WTC11 (cell line): ENCODE results near the gene ALDH16A1. TPM values are rescaled to one million over a fixed set of nuclear protein-coding genes. Genes with fewer than 3 reads are reported as not detected.

Experiments used
- ATAC-seq: fragments of 200-7000 bp; cut with Tn5 transposase; 2 replicates; pipeline ENCODE4 v1.10.0; 2021; ENCODE audit warnings: mild to moderate bottlenecking, moderate library complexity
- CTCF ChIA-PET: fragments of 300-600 bp; sonication (Branson Sonifier 250); formaldehyde crosslinking; loops from one replicate; lab custom pipeline; 2021; ENCODE audit warnings: antibody characterized with exemption; lab: Charles Lee
- POLR2A ChIA-PET: fragments of 350-600 bp; sonication (Branson Sonifier 250); formaldehyde crosslinking; loops from one replicate; lab custom pipeline; 2021; ENCODE audit warnings: antibody characterized with exemption; lab: Charles Lee
- DNase-seq: peaks from one replicate; pipeline ENCODE4 v3.0.0; 2021; ENCODE audit warnings: low spot score
- H3K27ac Mint-ChIP-seq: 2 replicates; pipeline ENCODE4 v1.8.0; 2021; ENCODE audit warnings: mixed read lengths
- H3K27me3 Mint-ChIP-seq: 2 replicates; pipeline ENCODE4 v1.8.0; 2021; ENCODE audit warnings: low read depth, mild to moderate bottlenecking, moderate library complexity, mixed read lengths
- H3K36me3 Mint-ChIP-seq: 2 replicates; pipeline ENCODE4 v1.8.0; 2021; ENCODE audit warnings: mixed read lengths
- H3K4me1 Mint-ChIP-seq: 2 replicates; pipeline ENCODE4 v1.8.0; 2022; ENCODE audit warnings: mixed read lengths
- H3K4me3 Mint-ChIP-seq: 2 replicates; pipeline ENCODE4 v1.8.0; 2021; ENCODE audit warnings: mild to moderate bottlenecking, moderate library complexity, mixed read lengths
- H3K9me3 Mint-ChIP-seq: 2 replicates; pipeline ENCODE4 v1.8.0; 2021; ENCODE audit warnings: mixed read lengths
- ETV6 ChIP-seq: sonication (generic); formaldehyde crosslinking; IDR thresholded peaks from 2 replicates; pipeline ENCODE4 v1.8.1; 2022; ENCODE audit warnings: mild to moderate bottlenecking, missing genetic modification reagents
- IRF2 ChIP-seq: sonication (generic); formaldehyde crosslinking; IDR thresholded peaks from 2 replicates; pipeline ENCODE4 v1.8.0; 2022; ENCODE audit warnings: low read depth, missing genetic modification reagents, borderline replicate concordance
- JUN ChIP-seq: sonication (generic); formaldehyde crosslinking; IDR thresholded peaks from 2 replicates; pipeline ENCODE4 v1.8.0; 2023; ENCODE audit warnings: mild to moderate bottlenecking, missing genetic modification reagents
- MLX ChIP-seq: sonication (generic); formaldehyde crosslinking; IDR thresholded peaks from 2 replicates; pipeline ENCODE4 v1.8.1; 2023; ENCODE audit warnings: mild to moderate bottlenecking, missing genetic modification reagents, moderate library complexity
- OVOL2 ChIP-seq: fragments of 250-450 bp; sonication (Bioruptor Pico); IDR thresholded peaks from 2 replicates; pipeline ENCODE4 v1.9.0; 2021; ENCODE audit warnings: mild to moderate bottlenecking, borderline replicate concordance
- RELA ChIP-seq: sonication (generic); formaldehyde crosslinking; IDR thresholded peaks from 2 replicates; pipeline ENCODE4 v1.8.1; 2022; ENCODE audit warnings: missing genetic modification reagents, mild to moderate bottlenecking, borderline replicate concordance
- ZBTB21 ChIP-seq: sonication (generic); formaldehyde crosslinking; IDR thresholded peaks from 2 replicates; pipeline ENCODE4 v1.8.1; 2023; ENCODE audit warnings: mild to moderate bottlenecking, missing genetic modification reagents, borderline replicate concordance
- ZNF121 ChIP-seq: sonication (generic); formaldehyde crosslinking; IDR thresholded peaks from 2 replicates; pipeline ENCODE4 v1.8.0; 2023; ENCODE audit warnings: missing genetic modification reagents
- ZNF219 ChIP-seq: sonication (generic); formaldehyde crosslinking; IDR thresholded peaks from 2 replicates; pipeline ENCODE4 v1.8.0; 2023; ENCODE audit warnings: missing genetic modification reagents, mild to moderate bottlenecking, borderline replicate concordance
- total RNA-seq: library from RNA; stranded (reverse); gene quantifications from 3 replicates; pipeline ENCODE4 v1.2.3, GENCODE V29; 2021
- TF ChIP-seq, protein P1 (sequence below): sonication (generic); formaldehyde crosslinking; IDR thresholded peaks from 2 replicates; pipeline ENCODE4 v1.8.1; 2023; ENCODE audit warnings: mild to moderate bottlenecking, missing genetic modification reagents, moderate library complexity
- TF ChIP-seq, protein P2 (sequence below): sonication (generic); formaldehyde crosslinking; IDR thresholded peaks from 2 replicates; pipeline ENCODE4 v1.8.0; 2023; ENCODE audit warnings: missing genetic modification reagents
- TF ChIP-seq, protein P3 (sequence below): sonication (generic); formaldehyde crosslinking; IDR thresholded peaks from 2 replicates; pipeline ENCODE4 v1.8.0; 2023; ENCODE audit warnings: missing genetic modification reagents, mild to moderate bottlenecking, borderline replicate concordance
- TF ChIP-seq, protein P4 (sequence below): sonication (generic); formaldehyde crosslinking; IDR thresholded peaks from 2 replicates; pipeline ENCODE4 v1.8.1; 2022; ENCODE audit warnings: mild to moderate bottlenecking, moderate library complexity, missing genetic modification reagents
- TF ChIP-seq, protein P5 (sequence below): sonication (generic); formaldehyde crosslinking; IDR thresholded peaks from 2 replicates; pipeline ENCODE4 v1.8.0; 2022; ENCODE audit warnings: mild to moderate bottlenecking, missing genetic modification reagents
- TF ChIP-seq, protein P6 (sequence below): fragments of 250-450 bp; sonication (Bioruptor Pico); IDR thresholded peaks from 2 replicates; pipeline ENCODE4 v2.1.2; 2022; ENCODE audit warnings: mild to moderate bottlenecking, moderate library complexity

ALDH16A1 gene
- total RNA-seq, 1 experiment from 2014 or later: 44.3 TPM

GRCh38 chr19:49512970-49513745 lies 60.1 kb downstream of the ALDH16A1 start (continued):
- TF ChIP-seq JUN (CRISPR knock-in tag) (no peak), IRF2 (CRISPR knock-in tag) (no peak), ZBTB21 (CRISPR knock-in tag) (no peak), RELA (CRISPR knock-in tag) (no peak), OVOL2 (CRISPR knock-in tag) (no peak), ETV6 (no peak), MLX (CRISPR knock-in tag) (no peak), ZNF219 (CRISPR knock-in tag) (no peak)
- TF ChIP-seq, protein P1, sequence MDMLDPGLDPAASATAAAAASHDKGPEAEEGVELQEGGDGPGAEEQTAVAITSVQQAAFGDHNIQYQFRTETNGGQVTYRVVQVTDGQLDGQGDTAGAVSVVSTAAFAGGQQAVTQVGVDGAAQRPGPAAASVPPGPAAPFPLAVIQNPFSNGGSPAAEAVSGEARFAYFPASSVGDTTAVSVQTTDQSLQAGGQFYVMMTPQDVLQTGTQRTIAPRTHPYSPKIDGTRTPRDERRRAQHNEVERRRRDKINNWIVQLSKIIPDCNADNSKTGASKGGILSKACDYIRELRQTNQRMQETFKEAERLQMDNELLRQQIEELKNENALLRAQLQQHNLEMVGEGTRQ (CRISPR knock-in tag): peak; percentile 90
- TF ChIP-seq, protein P2, sequence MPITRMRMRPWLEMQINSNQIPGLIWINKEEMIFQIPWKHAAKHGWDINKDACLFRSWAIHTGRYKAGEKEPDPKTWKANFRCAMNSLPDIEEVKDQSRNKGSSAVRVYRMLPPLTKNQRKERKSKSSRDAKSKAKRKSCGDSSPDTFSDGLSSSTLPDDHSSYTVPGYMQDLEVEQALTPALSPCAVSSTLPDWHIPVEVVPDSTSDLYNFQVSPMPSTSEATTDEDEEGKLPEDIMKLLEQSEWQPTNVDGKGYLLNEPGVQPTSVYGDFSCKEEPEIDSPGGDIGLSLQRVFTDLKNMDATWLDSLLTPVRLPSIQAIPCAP: no peak
- TF ChIP-seq, protein P3, sequence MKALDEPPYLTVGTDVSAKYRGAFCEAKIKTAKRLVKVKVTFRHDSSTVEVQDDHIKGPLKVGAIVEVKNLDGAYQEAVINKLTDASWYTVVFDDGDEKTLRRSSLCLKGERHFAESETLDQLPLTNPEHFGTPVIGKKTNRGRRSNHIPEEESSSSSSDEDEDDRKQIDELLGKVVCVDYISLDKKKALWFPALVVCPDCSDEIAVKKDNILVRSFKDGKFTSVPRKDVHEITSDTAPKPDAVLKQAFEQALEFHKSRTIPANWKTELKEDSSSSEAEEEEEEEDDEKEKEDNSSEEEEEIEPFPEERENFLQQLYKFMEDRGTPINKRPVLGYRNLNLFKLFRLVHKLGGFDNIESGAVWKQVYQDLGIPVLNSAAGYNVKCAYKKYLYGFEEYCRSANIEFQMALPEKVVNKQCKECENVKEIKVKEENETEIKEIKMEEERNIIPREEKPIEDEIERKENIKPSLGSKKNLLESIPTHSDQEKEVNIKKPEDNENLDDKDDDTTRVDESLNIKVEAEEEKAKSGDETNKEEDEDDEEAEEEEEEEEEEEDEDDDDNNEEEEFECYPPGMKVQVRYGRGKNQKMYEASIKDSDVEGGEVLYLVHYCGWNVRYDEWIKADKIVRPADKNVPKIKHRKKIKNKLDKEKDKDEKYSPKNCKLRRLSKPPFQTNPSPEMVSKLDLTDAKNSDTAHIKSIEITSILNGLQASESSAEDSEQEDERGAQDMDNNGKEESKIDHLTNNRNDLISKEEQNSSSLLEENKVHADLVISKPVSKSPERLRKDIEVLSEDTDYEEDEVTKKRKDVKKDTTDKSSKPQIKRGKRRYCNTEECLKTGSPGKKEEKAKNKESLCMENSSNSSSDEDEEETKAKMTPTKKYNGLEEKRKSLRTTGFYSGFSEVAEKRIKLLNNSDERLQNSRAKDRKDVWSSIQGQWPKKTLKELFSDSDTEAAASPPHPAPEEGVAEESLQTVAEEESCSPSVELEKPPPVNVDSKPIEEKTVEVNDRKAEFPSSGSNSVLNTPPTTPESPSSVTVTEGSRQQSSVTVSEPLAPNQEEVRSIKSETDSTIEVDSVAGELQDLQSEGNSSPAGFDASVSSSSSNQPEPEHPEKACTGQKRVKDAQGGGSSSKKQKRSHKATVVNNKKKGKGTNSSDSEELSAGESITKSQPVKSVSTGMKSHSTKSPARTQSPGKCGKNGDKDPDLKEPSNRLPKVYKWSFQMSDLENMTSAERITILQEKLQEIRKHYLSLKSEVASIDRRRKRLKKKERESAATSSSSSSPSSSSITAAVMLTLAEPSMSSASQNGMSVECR: no peak

DNA sequence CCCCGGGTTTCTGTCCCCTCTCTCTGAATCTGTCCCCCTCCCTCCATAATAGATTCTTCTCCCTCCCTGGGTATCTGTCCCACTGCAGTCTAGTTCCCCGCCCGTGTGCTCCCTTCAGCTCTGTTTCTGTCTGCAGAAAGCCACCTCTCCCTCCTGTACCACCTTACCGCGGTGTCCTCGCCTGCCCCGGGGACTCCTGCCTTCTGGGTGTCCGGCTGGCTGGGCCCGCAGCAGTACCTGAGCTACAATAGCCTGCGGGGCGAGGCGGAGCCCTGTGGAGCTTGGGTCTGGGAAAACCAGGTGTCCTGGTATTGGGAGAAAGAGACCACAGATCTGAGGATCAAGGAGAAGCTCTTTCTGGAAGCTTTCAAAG lies 60.7 kb downstream of the ALDH16A1 start:
- H3K27me3 Mint-ChIP-seq: no peaks in the 10 kb centered on the region
- ChIA-PET POLR2A (interaction anchor here (0.5 to 1.7 kb wide), 4 partner anchors 11 to 162 kb away, joined by 3 to 4 read pairs (median 4); partner anchors contain the start of gene RCN3), CTCF (interaction anchor here (0.6 to 3.3 kb wide), 8 partner anchors 11 to 170 kb away, joined by 3 to 40 read pairs (median 5); partner anchors contain the start of gene ALDH16A1)
- no peaks in the 10 kb centered on the region for H3K9me3 Mint-ChIP-seq
- no peak overlapping the region for H3K27ac Mint-ChIP-seq
- DNase-seq (no peak), ATAC-seq (no peak)
- peaks cover 6% of the 10 kb centered on the region for H3K36me3 Mint-ChIP-seq
- H3K4me1 Mint-ChIP-seq: peaks cover 28% of the 10 kb centered on the region
- TF ChIP-seq, protein P4, sequence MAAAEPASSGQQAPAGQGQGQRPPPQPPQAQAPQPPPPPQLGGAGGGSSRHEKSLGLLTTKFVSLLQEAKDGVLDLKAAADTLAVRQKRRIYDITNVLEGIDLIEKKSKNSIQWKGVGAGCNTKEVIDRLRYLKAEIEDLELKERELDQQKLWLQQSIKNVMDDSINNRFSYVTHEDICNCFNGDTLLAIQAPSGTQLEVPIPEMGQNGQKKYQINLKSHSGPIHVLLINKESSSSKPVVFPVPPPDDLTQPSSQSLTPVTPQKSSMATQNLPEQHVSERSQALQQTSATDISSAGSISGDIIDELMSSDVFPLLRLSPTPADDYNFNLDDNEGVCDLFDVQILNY (CRISPR knock-in tag): no peak
- peak; percentile 95 for TF ChIP-seq ZNF121 (CRISPR knock-in tag)
- peak overlapping the region; percentile 79 for H3K4me3 Mint-ChIP-seq

DNA sequence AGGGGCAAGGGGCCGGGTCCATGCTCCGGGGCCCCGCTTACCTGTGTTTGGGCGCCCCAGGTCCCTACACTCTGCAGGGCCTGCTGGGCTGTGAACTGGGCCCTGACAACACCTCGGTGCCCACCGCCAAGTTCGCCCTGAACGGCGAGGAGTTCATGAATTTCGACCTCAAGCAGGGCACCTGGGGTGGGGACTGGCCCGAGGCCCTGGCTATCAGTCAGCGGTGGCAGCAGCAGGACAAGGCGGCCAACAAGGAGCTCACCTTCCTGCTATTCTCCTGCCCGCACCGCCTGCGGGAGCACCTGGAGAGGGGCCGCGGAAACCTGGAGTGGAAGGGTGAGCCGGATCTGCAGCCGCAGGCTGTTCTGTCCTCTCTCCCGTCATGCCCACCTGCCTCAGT lies 61.1 kb downstream of the ALDH16A1 start:
- no peaks in the 10 kb centered on the region for H3K27me3 Mint-ChIP-seq
- H3K9me3 Mint-ChIP-seq: no peaks in the 10 kb centered on the region
- peak overlapping the region; percentile 79 for H3K4me3 Mint-ChIP-seq
- peaks cover 8% of the 10 kb centered on the region for H3K36me3 Mint-ChIP-seq
- ATAC-seq (no peak), DNase-seq (peak; percentile 44)
- CTCF ChIA-PET: interaction anchor here (0.6 to 3.3 kb wide), 6 partner anchors 11 to 169 kb away, joined by 4 to 40 read pairs (median 6); no protein-coding TSS in a partner anchor
- peaks cover 28% of the 10 kb centered on the region for H3K4me1 Mint-ChIP-seq
- POLR2A ChIA-PET: interaction anchor here (0.5 to 1.7 kb wide), 4 partner anchors 11 to 161 kb away, joined by 3 to 4 read pairs (median 4); partner anchors contain the start of gene RCN3
- no peak overlapping the region for H3K27ac Mint-ChIP-seq
- TF ChIP-seq, protein P5, sequence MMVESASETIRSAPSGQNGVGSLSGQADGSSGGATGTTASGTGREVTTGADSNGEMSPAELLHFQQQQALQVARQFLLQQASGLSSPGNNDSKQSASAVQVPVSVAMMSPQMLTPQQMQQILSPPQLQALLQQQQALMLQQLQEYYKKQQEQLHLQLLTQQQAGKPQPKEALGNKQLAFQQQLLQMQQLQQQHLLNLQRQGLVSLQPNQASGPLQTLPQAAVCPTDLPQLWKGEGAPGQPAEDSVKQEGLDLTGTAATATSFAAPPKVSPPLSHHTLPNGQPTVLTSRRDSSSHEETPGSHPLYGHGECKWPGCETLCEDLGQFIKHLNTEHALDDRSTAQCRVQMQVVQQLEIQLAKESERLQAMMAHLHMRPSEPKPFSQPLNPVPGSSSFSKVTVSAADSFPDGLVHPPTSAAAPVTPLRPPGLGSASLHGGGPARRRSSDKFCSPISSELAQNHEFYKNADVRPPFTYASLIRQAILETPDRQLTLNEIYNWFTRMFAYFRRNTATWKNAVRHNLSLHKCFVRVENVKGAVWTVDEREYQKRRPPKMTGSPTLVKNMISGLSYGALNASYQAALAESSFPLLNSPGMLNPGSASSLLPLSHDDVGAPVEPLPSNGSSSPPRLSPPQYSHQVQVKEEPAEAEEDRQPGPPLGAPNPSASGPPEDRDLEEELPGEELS (CRISPR knock-in tag): no peak
- TF ChIP-seq, protein P6, sequence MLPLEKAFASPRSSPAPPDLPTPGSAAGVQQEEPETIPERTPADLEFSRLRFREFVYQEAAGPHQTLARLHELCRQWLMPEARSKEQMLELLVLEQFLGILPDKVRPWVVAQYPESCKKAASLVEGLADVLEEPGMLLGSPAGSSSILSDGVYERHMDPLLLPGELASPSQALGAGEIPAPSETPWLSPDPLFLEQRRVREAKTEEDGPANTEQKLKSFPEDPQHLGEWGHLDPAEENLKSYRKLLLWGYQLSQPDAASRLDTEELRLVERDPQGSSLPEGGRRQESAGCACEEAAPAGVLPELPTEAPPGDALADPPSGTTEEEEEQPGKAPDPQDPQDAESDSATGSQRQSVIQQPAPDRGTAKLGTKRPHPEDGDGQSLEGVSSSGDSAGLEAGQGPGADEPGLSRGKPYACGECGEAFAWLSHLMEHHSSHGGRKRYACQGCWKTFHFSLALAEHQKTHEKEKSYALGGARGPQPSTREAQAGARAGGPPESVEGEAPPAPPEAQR (CRISPR knock-in tag): no peak
- TF ChIP-seq, protein P1 (CRISPR knock-in tag): no peak
